Esophagus muscularis mucosa (tissue), 4 donors: ENCODE results near the gene ARHGAP32. TPM values are rescaled to one million over a fixed set of nuclear protein-coding genes. Genes with fewer than 3 reads are reported as not detected.

Source experiments
- DNase-seq: peaks from one replicate; pipeline ENCODE4 v3.0.0-alpha.2; 2017; ENCODE audit errors: extremely low spot score
- H3K27ac ChIP-seq, 4 donors: fragments of 200-600 bp; sonication (generic); replicated peaks in 1 of 4; 1 replicate in 3 of 4; 2 replicates in 1 of 4; pipeline ENCODE4 v1.5.1; 2016 to 2019; ENCODE audit warnings: mild to moderate bottlenecking in 1 of 4
- H3K27me3 ChIP-seq, 4 donors: fragments of 200-600 bp; sonication (generic); one replicate each; pipeline versions ENCODE4 v1.5.1 to v1.6.0; 2016 to 2019
- H3K36me3 ChIP-seq, 4 donors: fragments of 200-600 bp; sonication (generic); one replicate each; pipeline ENCODE4 v1.5.1; 2016 to 2019
- H3K4me1 ChIP-seq, 4 donors: fragments of 200-600 bp; sonication (generic); one replicate each; pipeline ENCODE4 v1.5.1; 2016 to 2019
- H3K4me3 ChIP-seq, 4 donors: fragments of 200-600 bp; sonication (generic); 1 replicate in 2 of 4; 2 replicates in 2 of 4; pipeline ENCODE4 v1.5.1; 2016 to 2019; ENCODE audit warnings: mild to moderate bottlenecking in 4 of 4, moderate library complexity in 1 of 4
- H3K9me3 ChIP-seq, 4 donors: fragments of 200-600 bp; sonication (generic); 1 replicate in 3 of 4; 2 replicates in 1 of 4; pipeline ENCODE4 v1.5.1; 2016 to 2019
- EP300 ChIP-seq: sonication (generic); formaldehyde crosslinking; IDR thresholded peaks from one replicate; pipeline ENCODE4 v1.6.1; 2017; ENCODE audit warnings: antibody characterized with exemption
- POLR2A ChIP-seq: fragments of 450-650 bp; IDR thresholded peaks from one replicate; pipeline ENCODE4 v1.6.1; 2017; ENCODE audit warnings: antibody characterized with exemption, moderate library complexity, mild to moderate bottlenecking, low read depth
- POLR2AphosphoS5 ChIP-seq, 2 donors: sonication (generic); formaldehyde crosslinking; IDR thresholded peaks; one replicate each; pipeline ENCODE4 v1.6.1; 2017; ENCODE audit warnings: antibody characterized with exemption in 2 of 2
- WGBS: methylation state at CpG from one replicate; pipeline ENCODE4 v1.1.5; 2018; 5-methylcytosine and 5-hydroxymethylcytosine counted together
- intact Hi-C: fragments of 100-400 bp; cut with DNase I; formaldehyde crosslinking; loops from one replicate; pipeline ENCODE4 v1.15.1; 2023
- total RNA-seq, 4 donors: library from RNA; depleted of rRNA; stranded (reverse); fragments of >200 nt; gene quantifications; one replicate each; pipeline versions ENCODE4 v1.1.0 to v1.2.1, GENCODE V29; 2016
- TF ChIP-seq, protein P1 (sequence below), 3 experiments: fragments of 200-600 bp in 2 of 3; fragments of 450-650 bp in 1 of 3; sonication (generic) in 2 of 3; IDR thresholded peaks; one replicate each; pipeline ENCODE4 v1.5.1; 2017 to 2019; ENCODE audit warnings: antibody characterized with exemption in 3 of 3, mild to moderate bottlenecking in 2 of 3, moderate library complexity in 1 of 3

The ARHGAP32 gene
- total RNA-seq, 4 donors from 2014 or later, result 11.9 to 17.0 (median 15.8) TPM

DNA sequence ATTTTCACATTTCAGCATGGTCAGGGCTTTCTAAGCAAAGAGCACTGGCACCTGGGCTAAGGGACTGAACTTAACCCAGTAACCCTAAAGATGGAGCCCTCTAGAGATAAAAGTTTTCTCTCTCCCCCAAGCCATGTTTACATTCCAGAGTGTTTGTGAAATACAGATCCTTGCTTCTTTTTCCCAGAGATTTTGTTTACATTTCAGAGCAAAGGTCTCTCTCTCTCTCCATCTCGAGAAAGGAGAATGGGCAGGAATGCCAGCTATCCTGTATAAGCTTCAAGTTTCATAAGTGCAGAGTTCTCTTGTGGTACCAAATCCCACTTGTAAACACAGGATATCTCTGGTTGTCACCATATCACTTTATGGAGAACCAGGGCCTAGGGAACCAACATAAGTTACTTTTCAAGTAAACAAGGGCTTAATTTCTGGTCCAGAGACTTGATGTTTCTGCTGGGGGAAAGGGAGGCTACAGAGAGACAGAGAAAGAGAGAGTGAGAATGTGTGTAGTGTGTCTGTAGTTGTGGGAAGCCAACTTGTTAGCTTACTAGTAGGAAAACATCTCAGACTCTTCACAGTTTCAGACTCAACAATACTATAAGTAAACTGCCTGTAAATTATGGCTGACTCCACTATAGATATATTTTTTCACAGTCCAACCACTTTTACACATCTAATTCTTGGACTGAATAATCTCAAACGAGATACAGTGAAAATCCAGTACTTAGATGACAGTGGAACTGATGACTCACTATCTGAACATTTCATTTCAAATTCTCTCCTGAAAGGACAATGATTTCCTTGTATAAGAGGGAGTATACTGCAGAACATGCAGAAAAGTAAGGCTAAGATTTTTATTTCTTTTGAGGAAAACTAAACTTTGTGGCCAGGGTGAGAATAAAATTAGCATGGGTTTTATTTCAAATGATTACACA lies 76.2 kb downstream of the ARHGAP32 start:
- Histone ChIP-seq H3K4me1 (peaks cover 0 to 9% (median 5%) of the 10 kb centered on the region in 4 donors), H3K27ac (no peak overlapping the region), H3K9me3 (no peaks in the 10 kb centered on the region), H3K27me3 (no peaks in the 10 kb centered on the region), H3K4me3 (no peak overlapping the region), H3K36me3 (no peaks in the 10 kb centered on the region)
- intact Hi-C loops, result loop anchor here (2.0 to 10.0 kb wide), 2 partner anchors 215 to 639 kb away; no protein-coding TSS in a partner anchor
- TF ChIP-seq EP300 (no peak), POLR2A (no peak), POLR2AphosphoS5 (IDR thresholded peaks at IDR 0.05) (no peak)
- TF ChIP-seq, protein P1, sequence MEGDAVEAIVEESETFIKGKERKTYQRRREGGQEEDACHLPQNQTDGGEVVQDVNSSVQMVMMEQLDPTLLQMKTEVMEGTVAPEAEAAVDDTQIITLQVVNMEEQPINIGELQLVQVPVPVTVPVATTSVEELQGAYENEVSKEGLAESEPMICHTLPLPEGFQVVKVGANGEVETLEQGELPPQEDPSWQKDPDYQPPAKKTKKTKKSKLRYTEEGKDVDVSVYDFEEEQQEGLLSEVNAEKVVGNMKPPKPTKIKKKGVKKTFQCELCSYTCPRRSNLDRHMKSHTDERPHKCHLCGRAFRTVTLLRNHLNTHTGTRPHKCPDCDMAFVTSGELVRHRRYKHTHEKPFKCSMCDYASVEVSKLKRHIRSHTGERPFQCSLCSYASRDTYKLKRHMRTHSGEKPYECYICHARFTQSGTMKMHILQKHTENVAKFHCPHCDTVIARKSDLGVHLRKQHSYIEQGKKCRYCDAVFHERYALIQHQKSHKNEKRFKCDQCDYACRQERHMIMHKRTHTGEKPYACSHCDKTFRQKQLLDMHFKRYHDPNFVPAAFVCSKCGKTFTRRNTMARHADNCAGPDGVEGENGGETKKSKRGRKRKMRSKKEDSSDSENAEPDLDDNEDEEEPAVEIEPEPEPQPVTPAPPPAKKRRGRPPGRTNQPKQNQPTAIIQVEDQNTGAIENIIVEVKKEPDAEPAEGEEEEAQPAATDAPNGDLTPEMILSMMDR (IDR thresholded peaks at IDR 0.05), result no peak
- 32% methylated on average over 2 of the region's 2 CpGs for WGBS
- no peak for DNase-seq

DNA sequence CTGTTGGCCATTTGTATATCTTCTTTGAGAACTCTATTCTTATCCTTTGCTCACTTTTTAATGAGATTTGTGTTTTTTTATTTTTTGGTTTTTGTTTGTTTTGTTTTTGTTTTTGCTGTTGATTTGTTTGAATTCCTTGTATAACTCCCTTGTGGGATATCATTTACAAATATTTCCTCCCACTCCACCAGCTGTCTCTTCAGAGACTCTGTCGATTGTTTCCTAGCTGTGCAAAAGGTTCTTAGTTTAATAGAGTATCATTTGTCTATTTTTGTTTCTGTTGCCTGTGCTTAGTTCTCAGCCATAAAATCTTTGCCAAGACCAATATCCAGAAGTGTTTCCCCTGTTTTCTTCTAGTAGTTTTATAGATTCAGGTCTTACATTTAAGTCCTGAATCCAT lies 82.4 kb downstream of the ARHGAP32 start:
- no peak overlapping the region for H3K27ac ChIP-seq

DNA sequence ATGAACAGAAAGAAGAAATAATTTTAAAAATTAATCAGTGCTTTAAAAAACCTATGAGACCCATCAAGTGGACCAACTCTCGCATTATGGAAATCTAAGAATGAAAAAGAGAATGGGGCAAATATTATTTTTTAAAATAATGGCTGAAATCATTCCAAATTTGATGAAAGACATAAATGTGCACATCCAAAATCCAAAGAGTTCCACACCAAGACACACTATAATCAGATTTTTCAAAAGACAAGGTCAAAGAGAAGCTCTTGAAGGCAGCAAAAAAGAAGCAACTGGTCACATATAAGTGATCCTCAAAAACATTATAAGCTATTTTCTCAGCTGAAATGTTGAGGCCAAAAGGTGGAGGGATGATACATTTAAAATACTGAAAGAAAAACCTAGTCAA lies 85.3 kb downstream of the ARHGAP32 start:
- no peaks in the 10 kb centered on the region for H3K27me3 ChIP-seq
- peaks cover 0 to 23% (median 12%) of the 10 kb centered on the region in 4 donors for H3K9me3 ChIP-seq
- no peaks in the 10 kb centered on the region for H3K4me1 ChIP-seq
- no peak for TF ChIP-seq POLR2A
- TF ChIP-seq POLR2AphosphoS5 (IDR thresholded peaks at IDR 0.05), result no peak
- no peak for TF ChIP-seq EP300
- TF ChIP-seq, protein P1 (IDR thresholded peaks at IDR 0.05), result no peak
- intact Hi-C loops, result no loop called here
- no peak for DNase-seq
- WGBS, result 89% methylated on average over 1 of the region's 1 CpG
- H3K36me3 ChIP-seq, result no peaks in the 10 kb centered on the region
- no peak overlapping the region for H3K27ac ChIP-seq
- no peak overlapping the region for H3K4me3 ChIP-seq

More for the DNA sequence above, 82.4 kb downstream of the ARHGAP32 start:
- Histone ChIP-seq H3K27me3 (no peaks in the 10 kb centered on the region), H3K9me3 (peaks cover 0 to 15% (median 12%) of the 10 kb centered on the region in 4 donors), H3K4me3 (no peak overlapping the region), H3K4me1 (no peaks in the 10 kb centered on the region), H3K36me3 (no peaks in the 10 kb centered on the region)
- WGBS, result 76% methylated on average over 1 of the region's 1 CpG
- intact Hi-C loops, result loop anchor here (10.0 kb wide), 1 partner anchor 645 kb away; no protein-coding TSS in a partner anchor
- DNase-seq, result no peak
- TF ChIP-seq, protein P1 (IDR thresholded peaks at IDR 0.05), result no peak
- TF ChIP-seq POLR2AphosphoS5 (IDR thresholded peaks at IDR 0.05) (no peak), EP300 (no peak), POLR2A (no peak)

DNA sequence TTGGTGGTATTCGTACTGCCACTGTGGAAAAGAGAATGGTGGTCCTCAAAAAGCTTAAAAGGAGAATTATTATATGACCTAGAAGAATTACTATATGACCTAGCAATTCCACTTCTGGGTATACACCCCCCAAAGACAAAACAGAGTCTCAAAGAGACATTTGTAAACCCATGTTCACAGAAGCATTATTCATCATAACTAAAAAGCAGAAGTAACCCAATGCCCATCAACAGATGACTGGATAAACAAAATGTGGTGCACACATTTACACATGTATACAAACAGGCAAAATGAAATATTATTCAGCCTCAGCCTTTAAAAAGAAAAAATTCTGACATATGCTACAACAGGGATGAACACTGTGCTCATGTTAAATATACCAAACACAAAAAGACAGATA lies 89.4 kb downstream of the ARHGAP32 start:
- Histone ChIP-seq H3K27ac (no peak overlapping the region), H3K9me3 (peaks cover 0 to 31% (median 17%) of the 10 kb centered on the region in 4 donors), H3K4me1 (no peaks in the 10 kb centered on the region), H3K36me3 (peaks cover 0 to 7% (median 0%) of the 10 kb centered on the region in 4 donors), H3K4me3 (no peak overlapping the region), H3K27me3 (no peaks in the 10 kb centered on the region)
- WGBS, result 94% methylated on average over 1 of the region's 1 CpG
- TF ChIP-seq POLR2AphosphoS5 (IDR thresholded peaks at IDR 0.05) (no peak), POLR2A (no peak), EP300 (no peak)
- TF ChIP-seq, protein P1 (IDR thresholded peaks at IDR 0.05), result no peak
- no peak for DNase-seq
- intact Hi-C loops, result no loop called here
